Spleen (tissue), 7 donors: Measurements from ENCODE around the gene SRGAP2.
"Not testable (repeated sequence)": the region's sequence is repeated elsewhere in the genome, so short reads cannot be mapped to it uniquely, and the experiment has no call there.

Experiments used
- POLR2A ChIP-seq, 3 donors: fragments of 450-650 bp; IDR thresholded peaks; one replicate each; pipeline ENCODE4 v1.5.1; 2017; ENCODE audit warnings: antibody characterized with exemption in 3 of 3, mild to moderate bottlenecking in 1 of 3
- POLR2AphosphoS5 ChIP-seq, 3 donors: sonication (generic); formaldehyde crosslinking; IDR thresholded peaks; one replicate each; pipeline ENCODE4 v1.5.1; 2017; ENCODE audit warnings: antibody characterized with exemption in 3 of 3
- TF ChIP-seq, protein P1 (sequence below), 11 experiments: fragments of 200-600 bp in 7 of 11; fragments of 450-650 bp in 4 of 11; sonication (generic) in 4 of 11; IDR thresholded peaks in 8 of 11; conservative IDR thresholded peaks in 3 of 11; 1 replicate in 7 of 11; 2 replicates in 4 of 11; pipeline versions ENCODE4 v1.4.0 to v1.8.0; 2016 to 2021; ENCODE audit warnings: antibody characterized with exemption in 11 of 11, inconsistent platforms in 4 of 11, mild to moderate bottlenecking in 1 of 11
- donor health status: DM: no; HTN: no; CAD: no; lungs with moderate emphysema.
- donor health status: DM: no; HTN: no; CAD: no.
- donor health status: DM: no; HTN: no; CAD: no.

DNA sequence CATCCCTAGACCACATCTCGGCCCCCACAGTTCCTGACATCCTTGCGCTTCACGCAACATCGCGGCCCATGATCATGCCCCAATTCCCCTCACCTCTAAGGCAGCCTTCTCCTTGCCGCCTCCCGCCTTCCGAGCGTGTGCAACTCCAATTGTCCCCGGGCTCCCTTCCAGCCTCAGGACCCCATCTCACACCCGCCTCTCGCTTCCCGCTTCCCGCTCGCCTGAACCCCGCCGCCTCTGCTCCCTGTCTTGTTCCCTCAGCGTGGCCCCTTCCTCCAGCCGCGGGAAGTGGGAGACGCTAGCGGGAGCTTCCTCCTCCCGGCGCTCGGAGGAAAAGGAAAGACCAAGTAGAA, 794 bp downstream of the SRGAP2 start:
- TF ChIP-seq, protein P1, sequence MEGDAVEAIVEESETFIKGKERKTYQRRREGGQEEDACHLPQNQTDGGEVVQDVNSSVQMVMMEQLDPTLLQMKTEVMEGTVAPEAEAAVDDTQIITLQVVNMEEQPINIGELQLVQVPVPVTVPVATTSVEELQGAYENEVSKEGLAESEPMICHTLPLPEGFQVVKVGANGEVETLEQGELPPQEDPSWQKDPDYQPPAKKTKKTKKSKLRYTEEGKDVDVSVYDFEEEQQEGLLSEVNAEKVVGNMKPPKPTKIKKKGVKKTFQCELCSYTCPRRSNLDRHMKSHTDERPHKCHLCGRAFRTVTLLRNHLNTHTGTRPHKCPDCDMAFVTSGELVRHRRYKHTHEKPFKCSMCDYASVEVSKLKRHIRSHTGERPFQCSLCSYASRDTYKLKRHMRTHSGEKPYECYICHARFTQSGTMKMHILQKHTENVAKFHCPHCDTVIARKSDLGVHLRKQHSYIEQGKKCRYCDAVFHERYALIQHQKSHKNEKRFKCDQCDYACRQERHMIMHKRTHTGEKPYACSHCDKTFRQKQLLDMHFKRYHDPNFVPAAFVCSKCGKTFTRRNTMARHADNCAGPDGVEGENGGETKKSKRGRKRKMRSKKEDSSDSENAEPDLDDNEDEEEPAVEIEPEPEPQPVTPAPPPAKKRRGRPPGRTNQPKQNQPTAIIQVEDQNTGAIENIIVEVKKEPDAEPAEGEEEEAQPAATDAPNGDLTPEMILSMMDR (IDR thresholded peaks at IDR 0.05 in 8 of 11, conservative IDR thresholded peaks at IDR 0.05 in 3 of 11) = not testable (repeated sequence)
- not testable (repeated sequence) for TF ChIP-seq POLR2AphosphoS5, POLR2A (IDR thresholded peaks at IDR 0.05)
